22Rv1 (cell line): ENCODE data around the gene RHOB.

Experiments
- H3K27ac ChIP-seq: fragments of 450-650 bp; 2 replicates; pipeline ENCODE4 v1.5.1; 2017
- CTCF ChIP-seq: fragments of 450-650 bp; IDR thresholded peaks from 2 replicates; pipeline ENCODE4 v1.5.1; 2017; ENCODE audit warnings: mild to moderate bottlenecking
- ZFX ChIP-seq: fragments of 450-650 bp; IDR thresholded peaks from 2 replicates; pipeline ENCODE4 v1.6.1; 2017; ENCODE audit warnings: antibody characterized with exemption, borderline replicate concordance

The RHOB gene

GRCh38 chr2:20486571-20486970 lies 39.7 kb downstream of the RHOB start:
- TF ChIP-seq CTCF = no peak
- TF ChIP-seq ZFX = no peak
- H3K27ac ChIP-seq = no peak overlapping the region

GRCh38 chr2:20487030-20487391 lies 40.1 kb downstream of the RHOB start:
- no peak overlapping the region for H3K27ac ChIP-seq
- TF ChIP-seq CTCF = no peak
- TF ChIP-seq ZFX = no peak

- TF ChIP-seq CTCF (no peak), ZFX (no peak)
- no peak overlapping the region for H3K27ac ChIP-seq
Observed at GRCh38 chr2:20487392-20488174, 40.7 kb downstream of the RHOB start.

- no peak overlapping the region for H3K27ac ChIP-seq
- TF ChIP-seq CTCF (no peak), ZFX (no peak)
Observed at GRCh38 chr2:20488201-20488641, 41.3 kb downstream of the RHOB start.

GRCh38 chr2:20488782-20489181 lies 41.9 kb downstream of the RHOB start:
- no peak for TF ChIP-seq ZFX
- no peak for TF ChIP-seq CTCF
- no peak overlapping the region for H3K27ac ChIP-seq

GRCh38 chr2:20490300-20491181 lies 43.7 kb downstream of the RHOB start:
- TF ChIP-seq ZFX = no peak
- TF ChIP-seq CTCF = no peak
- H3K27ac ChIP-seq = no peak overlapping the region
